Activated T-cell treated with anti-CD3 and anti-CD28 coated beads for 1 hour (primary cell): ENCODE data around the gene PHYHD1.

Experiments
- DNase-seq: peaks from one replicate; pipeline ENCODE4 v3.0.0-alpha.2; 2020; ENCODE audit warnings: low read depth

The PHYHD1 gene

GRCh38 chr9:128920381-128921058 lies at the start of gene PHYHD1:
PHYHD1 (plus strand) TSS chr9:128920982; CDS start chr9:128922324, 1,342 bp downstream.
- DNase-seq, result no peak

- DNase-seq, result no peak
Measured at GRCh38 chr9:128877852-128878251, 42.9 kb upstream of the PHYHD1 start.

- DNase-seq, result peak; percentile 98
Measured at GRCh38 chr9:128881884-128882676, 38.7 kb upstream of the PHYHD1 start, which contains the start of the genes KYAT1 and LRRC8A. KYAT1 (minus strand) TSS chr9:128881950; CDS start chr9:128845405, 36,545 bp downstream. LRRC8A (plus strand) TSS chr9:128882133; CDS start chr9:128907165, 25,032 bp downstream.

GRCh38 chr9:128882677-128883603 lies 37.8 kb upstream of the PHYHD1 start:
- no peak for DNase-seq

GRCh38 chr9:128884164-128884563 lies 36.6 kb upstream of the PHYHD1 start:
- no peak for DNase-seq

GRCh38 chr9:128885376-128885775 lies 35.4 kb upstream of the PHYHD1 start:
- no peak for DNase-seq

GRCh38 chr9:128885798-128886197 lies 35.0 kb upstream of the PHYHD1 start:
- DNase-seq, result no peak

- DNase-seq, result no peak
Measured at GRCh38 chr9:128886211-128886891, 34.4 kb upstream of the PHYHD1 start.

- DNase-seq, result no peak
Measured at GRCh38 chr9:128887049-128887448, 33.7 kb upstream of the PHYHD1 start.

GRCh38 chr9:128887914-128888350 lies 32.9 kb upstream of the PHYHD1 start:
- DNase-seq, result no peak

- no peak for DNase-seq
Measured at GRCh38 chr9:128891321-128892220, 29.2 kb upstream of the PHYHD1 start.

GRCh38 chr9:128892221-128892921 lies 28.4 kb upstream of the PHYHD1 start:
- peak; percentile 17 for DNase-seq

GRCh38 chr9:128893354-128893753 lies 27.4 kb upstream of the PHYHD1 start:
- no peak for DNase-seq

GRCh38 chr9:128894764-128895163 lies 26.0 kb upstream of the PHYHD1 start:
- no peak for DNase-seq

- DNase-seq, result no peak
Measured at GRCh38 chr9:128895556-128895955, 25.2 kb upstream of the PHYHD1 start.

GRCh38 chr9:128898382-128898781 lies 22.4 kb upstream of the PHYHD1 start:
- no peak for DNase-seq

GRCh38 chr9:128898845-128899565 lies 21.8 kb upstream of the PHYHD1 start:
- no peak for DNase-seq

- no peak for DNase-seq
Measured at GRCh38 chr9:128899566-128900322, 21.0 kb upstream of the PHYHD1 start.
